ENCODE measurements around the gene TRIM15.

Gene TRIM15

GRCh38 chr6:30194797-30195690, 31.7 kb downstream of the TRIM15 start:
- no peak for DNase-seq
- no peak for TF ChIP-seq CTCF (IDR thresholded peaks at IDR 0.05; ENCODE audit: low read depth, low read length, missing control alignments)
- H3K27ac ChIP-seq, result no peak overlapping the region
- H3K36me3 ChIP-seq (replicated peaks), result peaks cover 26% of the 10 kb centered on the region
- H3K27me3 ChIP-seq (replicated peaks), result no peaks in the 10 kb centered on the region
- in situ Hi-C loops (cut with HindIII; ENCODE audit: low pct_ligation_motif_present, low sequenced_read_pairs), result no loop called here
- H3K4me3 ChIP-seq (ENCODE audit: low read depth, low read length), result no peak overlapping the region

GRCh38 chr6:30195951-30196350, 32.6 kb downstream of the TRIM15 start:
- no peak overlapping the region for H3K4me3 ChIP-seq (ENCODE audit: low read depth, low read length)
- no peak overlapping the region for H3K27ac ChIP-seq
- no peak for TF ChIP-seq CTCF (IDR thresholded peaks at IDR 0.05; ENCODE audit: low read depth, low read length, missing control alignments)
- H3K27me3 ChIP-seq (replicated peaks), result no peaks in the 10 kb centered on the region
- in situ Hi-C loops (cut with HindIII; ENCODE audit: low pct_ligation_motif_present, low sequenced_read_pairs), result no loop called here
- no peak for DNase-seq
- H3K36me3 ChIP-seq (replicated peaks), result peaks cover 24% of the 10 kb centered on the region

GRCh38 chr6:30196376-30196775, 33.0 kb downstream of the TRIM15 start:
- in situ Hi-C loops (cut with HindIII; ENCODE audit: low pct_ligation_motif_present, low sequenced_read_pairs), result no loop called here
- peaks cover 24% of the 10 kb centered on the region for H3K36me3 ChIP-seq (replicated peaks)

GRCh38 chr6:30198166-30199084, 35.1 kb downstream of the TRIM15 start:
- in situ Hi-C loops (cut with HindIII; ENCODE audit: low pct_ligation_motif_present, low sequenced_read_pairs), result no loop called here
- Histone ChIP-seq H3K27me3 (replicated peaks) (no peaks in the 10 kb centered on the region), H3K4me3 (ENCODE audit: low read depth, low read length) (no peak overlapping the region), H3K36me3 (replicated peaks) (peaks cover 24% of the 10 kb centered on the region), H3K27ac (no peak overlapping the region)
- no peak for TF ChIP-seq CTCF (IDR thresholded peaks at IDR 0.05; ENCODE audit: low read depth, low read length, missing control alignments)
- no peak for DNase-seq

More at GRCh38 chr6:30196376-30196775, 33.0 kb downstream of the TRIM15 start:
- DNase-seq, result no peak
- TF ChIP-seq CTCF (IDR thresholded peaks at IDR 0.05; ENCODE audit: low read depth, low read length, missing control alignments), result no peak
- no peaks in the 10 kb centered on the region for H3K27me3 ChIP-seq (replicated peaks)
- H3K27ac ChIP-seq, result no peak overlapping the region
- no peak overlapping the region for H3K4me3 ChIP-seq (ENCODE audit: low read depth, low read length)

GRCh38 chr6:30200551-30201281, 37.4 kb downstream of the TRIM15 start:
- H3K27me3 ChIP-seq (replicated peaks), result no peaks in the 10 kb centered on the region
- in situ Hi-C loops (cut with HindIII; ENCODE audit: low pct_ligation_motif_present, low sequenced_read_pairs), result no loop called here
- DNase-seq, result no peak
- TF ChIP-seq CTCF (IDR thresholded peaks at IDR 0.05; ENCODE audit: low read depth, low read length, missing control alignments), result no peak
- no peak overlapping the region for H3K4me3 ChIP-seq (ENCODE audit: low read depth, low read length)
- H3K36me3 ChIP-seq (replicated peaks), result peaks cover 24% of the 10 kb centered on the region
- no peak overlapping the region for H3K27ac ChIP-seq

All from brain microvascular endothelial cell (primary cell).